ENCODE measurements around the gene LKAAEAR1. TPM values are rescaled to one million over a fixed set of nuclear protein-coding genes. Genes with fewer than 3 reads are reported as not detected.

LKAAEAR1 gene
- total RNA-seq, 1 donor from 2014 or later, result 0.78 TPM

- no peak for DNase-seq
These were observed 18.9 kb downstream of the LKAAEAR1 start for GRCh38 chr20:64065062-64065973.

DNA sequence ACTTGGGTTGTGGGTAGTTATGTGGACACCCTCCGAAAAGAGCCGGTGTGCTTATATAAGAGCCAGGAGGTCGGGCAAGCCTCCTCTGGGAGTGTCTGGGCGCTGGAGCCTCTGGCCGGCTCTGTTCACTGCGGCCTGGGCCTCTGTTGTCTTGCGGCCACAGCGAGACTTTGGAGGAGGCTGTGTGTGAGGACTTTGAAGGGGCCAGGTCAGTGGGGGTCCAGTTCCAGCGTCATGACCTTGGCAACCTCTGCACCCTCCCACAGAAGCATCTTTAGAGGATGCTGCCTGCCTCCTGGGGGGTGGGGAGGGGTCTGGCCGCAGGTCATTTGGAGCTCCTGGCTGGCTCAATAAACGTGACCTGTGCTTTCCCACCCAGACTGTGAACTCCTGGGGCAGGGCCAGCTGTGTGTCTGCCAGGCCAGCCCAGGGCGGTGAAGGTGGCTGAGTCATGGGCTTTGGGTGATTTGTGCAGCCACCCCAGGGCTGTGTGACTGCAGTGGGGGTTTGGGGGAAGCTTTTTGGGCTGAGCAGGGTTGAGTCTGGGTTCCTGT, 20.0 kb downstream of the LKAAEAR1 start:
- no peak for DNase-seq

DNA sequence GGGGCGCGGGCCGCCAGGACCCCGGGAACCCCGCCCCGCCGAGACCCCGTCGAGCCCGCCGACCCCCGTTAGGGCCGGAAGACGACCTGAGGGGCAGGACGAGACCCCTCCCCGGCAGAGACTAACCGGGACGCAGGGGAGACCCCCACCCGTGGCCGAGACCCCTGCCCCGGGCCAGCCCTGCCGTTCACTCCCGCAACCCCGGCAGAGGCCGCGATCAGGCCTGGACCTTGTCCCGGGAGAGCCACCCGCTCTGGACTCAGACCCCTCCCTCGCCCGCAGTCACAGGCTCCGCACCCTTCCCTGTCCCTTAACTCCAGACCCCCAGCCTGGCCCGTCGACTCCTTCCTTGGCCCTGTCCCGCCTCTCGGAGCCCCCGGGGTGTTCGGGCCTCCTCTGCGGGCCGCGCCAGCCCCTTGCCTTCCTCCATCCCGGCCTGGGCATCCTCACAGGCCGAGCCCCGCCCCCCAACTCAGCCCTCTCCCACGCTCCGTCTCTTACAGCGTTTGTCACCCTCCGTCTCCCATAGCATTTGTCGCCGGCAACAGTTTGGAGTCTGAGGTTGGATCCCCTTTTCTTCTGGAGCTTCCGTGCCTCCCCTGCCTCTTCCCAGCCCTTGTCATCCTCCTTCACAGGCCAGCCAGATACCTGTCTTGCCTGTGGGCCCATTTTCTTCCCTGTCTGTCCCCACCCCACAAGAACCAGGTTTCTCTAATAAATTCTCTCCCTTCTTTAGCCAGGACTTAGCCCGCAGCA, 20.6 kb downstream of the LKAAEAR1 start:
- no peak for DNase-seq

GRCh38 chr20:64062596-64063388, 21.4 kb downstream of the LKAAEAR1 start, which contains the start of gene TCEA2:
Gene TCEA2 (plus strand): TSS chr20:64063198. CDS start chr20:64063313, 115 bp downstream.
- DNase-seq, result peak; percentile 96

DNA sequence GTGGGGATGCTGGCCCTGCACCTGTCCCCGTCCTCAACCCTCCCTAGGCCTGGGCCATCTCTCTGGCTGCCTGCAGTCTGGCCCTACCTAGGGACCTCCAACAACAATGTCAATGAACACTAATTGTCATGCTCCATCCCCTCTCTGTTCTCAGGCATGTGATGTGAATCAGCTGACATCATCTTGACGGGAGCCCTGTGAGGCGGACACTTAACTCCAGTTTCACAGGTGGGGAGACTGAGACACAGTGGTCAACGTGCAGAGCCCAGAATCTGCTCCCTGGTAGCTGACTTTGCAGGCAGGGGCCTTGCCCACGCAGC, 22.0 kb downstream of the LKAAEAR1 start:
- peak; percentile 33 for DNase-seq

DNA sequence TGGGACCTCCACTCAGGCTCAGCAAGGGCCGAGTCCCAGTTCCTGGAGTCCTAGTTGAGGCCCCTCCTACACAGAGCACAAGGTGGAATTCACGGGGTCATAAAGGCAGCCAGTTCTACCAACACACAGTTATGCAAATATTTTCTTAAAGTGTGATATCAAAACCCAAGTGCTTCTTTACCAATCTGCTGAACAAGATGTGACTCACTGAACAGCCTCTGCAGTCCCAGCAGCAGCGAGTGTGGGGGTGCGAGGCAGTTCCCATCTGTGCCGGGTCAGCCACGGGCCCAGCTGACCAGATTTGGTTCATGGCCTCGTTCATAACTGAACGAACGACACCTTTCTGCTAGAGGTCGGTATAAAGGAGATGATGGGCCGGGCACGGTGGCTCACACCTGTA, 25.7 kb downstream of the LKAAEAR1 start:
- DNase-seq, result no peak

DNA sequence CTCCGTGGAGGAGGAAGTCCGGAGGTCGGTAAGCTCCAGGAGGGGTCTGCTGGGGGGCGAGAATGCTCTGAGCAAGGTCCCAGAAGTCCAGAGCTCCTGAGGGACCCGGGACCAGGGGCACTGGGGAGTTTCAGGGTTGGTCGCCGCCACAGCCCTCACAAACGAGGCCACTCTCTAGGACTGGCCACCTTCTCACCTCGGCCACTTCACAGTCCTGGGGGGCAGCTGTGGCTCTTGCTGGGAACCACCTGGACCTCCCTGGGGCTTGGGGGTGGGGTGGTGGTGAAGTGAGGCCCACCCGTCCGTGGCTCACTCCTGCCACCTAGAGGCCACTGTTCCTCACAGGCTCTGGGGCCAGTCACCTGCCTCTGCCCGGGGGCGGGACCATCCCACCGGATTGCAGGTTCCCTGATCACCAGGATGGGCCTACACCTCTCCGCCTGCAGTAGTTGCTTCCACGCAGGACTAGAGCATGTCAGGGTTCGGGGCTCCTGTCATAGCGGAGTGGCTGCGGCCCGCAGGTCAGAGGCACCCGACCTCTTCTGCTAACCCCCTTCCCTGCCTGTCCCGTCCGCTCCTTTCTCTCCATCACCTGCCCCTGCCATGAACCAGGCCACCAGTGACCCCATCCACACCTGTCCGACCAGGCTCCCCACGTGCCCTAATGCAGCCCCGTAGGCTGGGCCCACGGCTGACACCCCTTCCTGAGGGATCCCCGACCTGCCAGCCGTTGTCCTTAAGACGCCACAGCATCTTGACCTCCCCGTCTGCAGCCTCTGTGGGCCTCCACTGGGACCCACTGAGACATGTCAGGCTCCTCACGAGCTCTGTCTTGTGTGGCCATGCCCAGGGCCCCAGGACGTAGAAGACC, 26.3 kb downstream of the LKAAEAR1 start:
- no peak for DNase-seq

GRCh38 chr20:64056889-64057627, 27.1 kb downstream of the LKAAEAR1 start:
- DNase-seq, result no peak

DNA sequence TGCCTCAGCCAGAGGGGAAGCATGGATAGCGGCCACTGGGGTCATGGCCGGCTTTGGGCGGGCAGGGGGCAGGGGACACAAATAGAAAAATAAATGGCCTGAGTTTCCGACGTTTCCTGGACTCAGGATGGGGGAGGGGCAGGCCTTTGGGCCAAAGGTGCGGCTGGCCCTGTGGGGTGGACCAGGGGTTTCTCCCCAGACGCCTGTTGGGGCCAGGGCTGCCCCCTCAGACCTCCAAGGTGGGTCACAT, 27.6 kb downstream of the LKAAEAR1 start:
- no peak for DNase-seq

DNA sequence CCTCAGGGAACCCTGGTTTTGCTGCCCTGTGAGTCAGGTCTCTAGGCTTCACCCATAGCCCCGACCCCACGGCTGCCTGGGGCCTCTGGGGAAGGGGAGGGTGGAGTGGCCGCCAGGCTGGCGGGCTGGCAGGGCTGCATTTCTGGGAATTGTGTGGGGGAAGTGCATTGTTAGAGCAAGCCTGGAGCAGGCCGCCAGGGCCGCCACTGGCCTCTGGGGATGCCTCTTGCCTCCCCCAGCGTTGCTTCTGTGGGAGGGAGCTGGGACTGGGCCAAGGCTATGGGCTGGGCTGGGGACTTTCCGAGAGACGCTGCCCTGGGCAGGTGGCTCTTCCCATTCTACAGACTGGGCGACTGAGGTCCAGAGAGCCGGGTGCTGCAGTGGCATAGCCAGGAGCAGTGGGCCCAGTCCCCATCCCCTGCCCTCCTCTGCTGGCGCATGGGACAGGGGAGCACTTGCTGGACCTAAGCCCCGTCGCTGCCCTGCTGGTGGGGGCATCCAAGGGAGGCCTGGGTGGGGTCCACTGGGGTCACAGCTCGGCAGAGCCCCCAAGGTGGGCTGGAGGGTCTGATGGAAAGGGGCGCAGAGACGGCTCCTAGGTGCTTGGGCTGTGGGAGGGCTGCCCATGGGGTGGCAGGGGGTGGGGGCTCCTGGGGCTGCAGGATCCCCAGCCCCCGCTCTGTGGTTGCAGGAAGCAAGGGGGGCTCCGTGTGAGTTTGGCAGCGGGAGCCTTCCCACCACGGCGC, 28.1 kb downstream of the LKAAEAR1 start:
- DNase-seq, result no peak

DNA sequence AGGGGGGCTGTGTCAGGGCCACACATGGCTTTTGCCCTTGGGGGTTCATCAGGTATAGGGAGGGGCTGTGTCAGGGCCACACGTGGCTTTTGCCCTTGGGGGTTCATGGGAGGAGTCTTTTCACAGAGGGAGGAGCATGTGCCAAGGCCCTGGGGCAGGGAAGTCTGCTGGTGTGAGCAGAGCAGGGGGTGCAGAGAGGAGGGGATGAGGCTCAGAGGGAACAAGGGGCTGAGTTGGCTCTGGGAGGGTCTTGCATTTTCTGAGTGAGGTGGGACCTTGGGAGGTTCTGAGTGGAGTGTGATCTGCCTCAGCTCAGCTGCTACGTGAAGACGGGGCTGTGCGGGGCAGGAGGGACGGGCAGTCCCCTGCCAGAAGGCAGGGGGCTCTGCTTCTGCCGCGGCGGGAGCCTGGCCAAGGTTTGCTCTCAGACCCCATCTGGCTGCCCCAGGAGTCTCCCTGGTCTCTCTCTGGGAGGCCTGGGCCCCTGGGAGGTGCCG, 28.8 kb downstream of the LKAAEAR1 start:
- DNase-seq, result no peak

DNA sequence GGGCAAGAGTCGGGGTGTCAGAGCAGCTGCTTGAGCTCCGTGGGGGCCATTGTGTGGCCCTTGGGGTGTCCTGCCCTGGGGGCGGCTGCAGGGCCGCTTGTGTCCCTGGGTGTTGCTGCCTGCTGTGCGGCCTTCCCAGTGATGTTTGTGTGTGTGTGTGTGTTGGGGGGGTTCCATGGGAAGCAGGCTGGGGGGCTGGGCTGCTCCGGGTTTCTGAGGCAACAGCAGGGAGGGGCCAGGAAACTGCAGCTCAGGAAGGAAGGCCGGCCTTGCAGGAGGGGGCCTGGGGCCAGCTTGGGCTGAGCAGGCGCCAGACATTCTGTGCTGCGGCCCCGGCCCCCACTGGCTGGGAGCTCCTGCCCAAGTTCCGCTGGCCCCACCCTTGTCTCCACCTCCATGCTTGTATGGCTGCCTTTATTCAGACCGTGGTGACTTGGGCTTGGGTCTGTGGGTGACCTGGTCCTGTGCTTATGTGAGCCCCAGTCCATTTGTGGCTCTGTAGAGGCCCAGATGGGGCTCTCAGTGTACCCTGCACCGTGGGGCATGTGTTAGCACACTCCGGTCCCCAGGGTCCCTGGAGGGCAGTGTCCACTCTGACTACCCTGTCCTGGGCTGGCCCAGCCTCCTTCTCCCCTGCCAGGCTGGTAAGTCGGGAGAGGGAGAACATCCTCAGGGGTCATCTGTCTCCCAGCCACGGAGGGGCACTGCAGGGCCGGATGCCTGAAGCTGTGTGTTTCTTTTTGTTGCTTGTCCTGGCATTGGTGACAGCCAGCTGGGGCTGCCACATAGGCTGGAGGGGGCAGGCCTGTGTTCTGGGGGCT, 30.1 kb downstream of the LKAAEAR1 start:
- no peak for DNase-seq

- no peak for DNase-seq
These were observed 31.0 kb downstream of the LKAAEAR1 start for GRCh38 chr20:64052987-64053840.

GRCh38 chr20:64052326-64052722, 31.9 kb downstream of the LKAAEAR1 start:
- no peak for DNase-seq

- no peak for DNase-seq
These were observed 32.5 kb downstream of the LKAAEAR1 start for GRCh38 chr20:64051561-64052325.

GRCh38 chr20:64051033-64051452, 33.2 kb downstream of the LKAAEAR1 start:
- DNase-seq, result no peak
